ENCODE data around the gene MAP3K5. TPM values are rescaled to one million over a fixed set of nuclear protein-coding genes. Genes with fewer than 3 reads are reported as not detected.

The MAP3K5 gene
- polyA plus RNA-seq, 3 donors = 9.6 to 12.0 (median 11.1) TPM

- peaks cover 26% of the 10 kb centered on the region for H3K4me1 Mint-ChIP-seq
- WGBS (ENCODE audit: insufficient coverage) = no CpG with 5 or more reads among the region's 3 CpGs
- no peak overlapping the region for H3K4me2 ChIP-seq (replicated peaks; ENCODE audit: extremely low read depth, low read length, poor library complexity, severe bottlenecking)
Observed at GRCh38 chr6:136613477-136613876, 178.8 kb downstream of the MAP3K5 start.

GRCh38 chr6:136612666-136613389, 179.4 kb downstream of the MAP3K5 start:
- Histone ChIP-seq H3K27ac (ENCODE audit: low read depth in 1 of 2, low read length in 2 of 2) (no peak overlapping the region), H3K4me3 (replicated peaks in 1 of 3; ENCODE audit: low read depth in 2 of 3, low read length in 3 of 3) (no peak overlapping the region), H3K79me2 (ENCODE audit: insufficient read depth, low read length) (no peaks in the 10 kb centered on the region), H3K36me3 (replicated peaks in 1 of 2; ENCODE audit: control insufficient read depth in 1 of 2, insufficient read depth in 2 of 2, low read length in 2 of 2) (peaks cover 21 to 65% of the 10 kb centered on the region in 2 donors), H3K9ac (ENCODE audit: insufficient read depth, low read length, poor library complexity, severe bottlenecking) (no peak overlapping the region), H2AFZ (ENCODE audit: insufficient read depth, low read depth, low read length, poor library complexity, severe bottlenecking) (no peak overlapping the region), H3K9me3 (replicated peaks in 1 of 2; ENCODE audit: control insufficient read depth in 1 of 2, insufficient read depth in 1 of 2, low read length in 2 of 2) (no peaks in the 10 kb centered on the region), H3K4me2 (replicated peaks; ENCODE audit: extremely low read depth, low read length, poor library complexity, severe bottlenecking) (no peak overlapping the region), H4K20me1 (ENCODE audit: insufficient read depth, low read length) (peaks cover 9% of the 10 kb centered on the region), H3K27me3 (ENCODE audit: control insufficient read depth in 2 of 2, insufficient read depth in 2 of 2, low read length in 2 of 2) (no peaks in the 10 kb centered on the region), H3K4me1 (ENCODE audit: control insufficient read depth in 1 of 2, insufficient read depth in 2 of 2, low read length in 2 of 2) (peaks cover 19 to 25% of the 10 kb centered on the region in 2 donors)
- no peak overlapping the region for H3K4me3 Mint-ChIP-seq
- no peaks in the 10 kb centered on the region for H3K9me3 Mint-ChIP-seq
- no peak for DNase-seq
- H3K4me1 Mint-ChIP-seq = peaks cover 29% of the 10 kb centered on the region
- WGBS (ENCODE audit: insufficient coverage) = 100% methylated on average over 1 of the region's 6 CpGs
- H3K27me3 Mint-ChIP-seq (ENCODE audit: low read depth in 3 of 3) = peaks cover 0 to under 1% (median 0%) of the 10 kb centered on the region in 3 donors
- no peak overlapping the region for H3K27ac Mint-ChIP-seq
- peaks cover 58 to 71% of the 10 kb centered on the region in 2 donors for H3K36me3 Mint-ChIP-seq
- intact Hi-C loops (cut with micrococcal nuclease) = no loop called here
- no peak for TF ChIP-seq CTCF (IDR thresholded peaks at IDR 0.05)

More at GRCh38 chr6:136613477-136613876, 178.8 kb downstream of the MAP3K5 start:
- Histone ChIP-seq H3K9me3 (replicated peaks in 1 of 2; ENCODE audit: control insufficient read depth in 1 of 2, insufficient read depth in 1 of 2, low read length in 2 of 2) (no peaks in the 10 kb centered on the region), H3K27me3 (ENCODE audit: control insufficient read depth in 2 of 2, insufficient read depth in 2 of 2, low read length in 2 of 2) (no peaks in the 10 kb centered on the region), H3K36me3 (replicated peaks in 1 of 2; ENCODE audit: control insufficient read depth in 1 of 2, insufficient read depth in 2 of 2, low read length in 2 of 2) (peaks cover 26 to 70% of the 10 kb centered on the region in 2 donors), H3K79me2 (ENCODE audit: insufficient read depth, low read length) (no peaks in the 10 kb centered on the region), H2AFZ (ENCODE audit: insufficient read depth, low read depth, low read length, poor library complexity, severe bottlenecking) (no peak overlapping the region), H3K9ac (ENCODE audit: insufficient read depth, low read length, poor library complexity, severe bottlenecking) (no peak overlapping the region), H4K20me1 (ENCODE audit: insufficient read depth, low read length) (peaks cover 2% of the 10 kb centered on the region), H3K27ac (ENCODE audit: low read depth in 1 of 2, low read length in 2 of 2) (no peak overlapping the region), H3K4me1 (ENCODE audit: control insufficient read depth in 1 of 2, insufficient read depth in 2 of 2, low read length in 2 of 2) (peaks cover 19 to 25% of the 10 kb centered on the region in 2 donors), H3K4me3 (replicated peaks in 1 of 3; ENCODE audit: low read depth in 2 of 3, low read length in 3 of 3) (no peak overlapping the region)
- intact Hi-C loops (cut with micrococcal nuclease) = no loop called here
- TF ChIP-seq CTCF (IDR thresholded peaks at IDR 0.05) = no peak
- no peaks in the 10 kb centered on the region for H3K9me3 Mint-ChIP-seq
- H3K36me3 Mint-ChIP-seq = peaks cover 57 to 70% of the 10 kb centered on the region in 2 donors
- H3K27ac Mint-ChIP-seq = peak overlapping the region in 1 of 7 donors; percentile 9
- no peaks in the 10 kb centered on the region for H3K27me3 Mint-ChIP-seq (ENCODE audit: low read depth in 3 of 3)
- no peak overlapping the region for H3K4me3 Mint-ChIP-seq
- no peak for DNase-seq

Data from CD14-positive monocyte (primary cell).